Testis (tissue), 2 donors: ENCODE results near the gene C12orf42.

Source experiments
- POLR2A ChIP-seq: fragments of 450-650 bp; IDR thresholded peaks from one replicate; pipeline ENCODE4 v1.6.1; 2017; ENCODE audit warnings: antibody characterized with exemption, mild to moderate bottlenecking, moderate library complexity
- TF ChIP-seq, protein P1 (sequence below), 3 experiments: fragments of 450-650 bp in 2 of 3; fragments of 200-600 bp in 1 of 3; sonication (generic) in 1 of 3; IDR thresholded peaks; one replicate each; pipeline ENCODE4 v1.5.1; 2016 to 2019; ENCODE audit warnings: antibody characterized with exemption in 3 of 3, mild to moderate bottlenecking in 2 of 3, moderate library complexity in 1 of 3

DNA sequence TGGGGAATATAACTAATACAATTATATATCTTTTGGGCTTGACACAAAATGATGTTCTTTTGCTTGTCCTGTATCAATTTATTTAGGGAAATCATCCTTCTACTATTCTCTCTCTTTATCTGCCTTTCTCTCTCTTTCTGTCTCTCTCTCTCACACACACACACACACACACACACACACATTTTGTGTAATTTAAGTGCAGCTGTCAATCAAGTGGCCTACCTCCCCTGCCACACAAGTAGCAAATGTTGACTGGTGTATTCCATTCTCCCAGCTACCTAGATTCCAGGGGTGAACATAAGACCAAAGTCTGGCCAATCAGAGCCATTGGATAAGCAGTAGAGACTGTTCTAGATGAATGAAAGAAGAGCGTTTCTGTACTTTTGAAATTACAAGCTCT, 127.6 kb downstream of the C12orf42 start:
- TF ChIP-seq, protein P1, sequence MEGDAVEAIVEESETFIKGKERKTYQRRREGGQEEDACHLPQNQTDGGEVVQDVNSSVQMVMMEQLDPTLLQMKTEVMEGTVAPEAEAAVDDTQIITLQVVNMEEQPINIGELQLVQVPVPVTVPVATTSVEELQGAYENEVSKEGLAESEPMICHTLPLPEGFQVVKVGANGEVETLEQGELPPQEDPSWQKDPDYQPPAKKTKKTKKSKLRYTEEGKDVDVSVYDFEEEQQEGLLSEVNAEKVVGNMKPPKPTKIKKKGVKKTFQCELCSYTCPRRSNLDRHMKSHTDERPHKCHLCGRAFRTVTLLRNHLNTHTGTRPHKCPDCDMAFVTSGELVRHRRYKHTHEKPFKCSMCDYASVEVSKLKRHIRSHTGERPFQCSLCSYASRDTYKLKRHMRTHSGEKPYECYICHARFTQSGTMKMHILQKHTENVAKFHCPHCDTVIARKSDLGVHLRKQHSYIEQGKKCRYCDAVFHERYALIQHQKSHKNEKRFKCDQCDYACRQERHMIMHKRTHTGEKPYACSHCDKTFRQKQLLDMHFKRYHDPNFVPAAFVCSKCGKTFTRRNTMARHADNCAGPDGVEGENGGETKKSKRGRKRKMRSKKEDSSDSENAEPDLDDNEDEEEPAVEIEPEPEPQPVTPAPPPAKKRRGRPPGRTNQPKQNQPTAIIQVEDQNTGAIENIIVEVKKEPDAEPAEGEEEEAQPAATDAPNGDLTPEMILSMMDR (IDR thresholded peaks at IDR 0.05), result no peak
- no peak for TF ChIP-seq POLR2A
